Activated CD4-positive, alpha-beta T cell treated with anti-CD3 and anti-CD28 coated beads, Interleukin-2, amount 50 U/mL, for 24 hours (primary cell): ENCODE results near the gene EDN2.
A peak's percentile ranks its signal among the peaks of the same experiment; 100 is the strongest.

ENCODE experiments used
- DNase-seq, 2 donors: peaks; one replicate each; pipeline ENCODE4 v3.0.0-alpha.2; 2020; ENCODE audit warnings: low read depth in 1 of 2, low spot score in 1 of 2

The EDN2 gene

DNA sequence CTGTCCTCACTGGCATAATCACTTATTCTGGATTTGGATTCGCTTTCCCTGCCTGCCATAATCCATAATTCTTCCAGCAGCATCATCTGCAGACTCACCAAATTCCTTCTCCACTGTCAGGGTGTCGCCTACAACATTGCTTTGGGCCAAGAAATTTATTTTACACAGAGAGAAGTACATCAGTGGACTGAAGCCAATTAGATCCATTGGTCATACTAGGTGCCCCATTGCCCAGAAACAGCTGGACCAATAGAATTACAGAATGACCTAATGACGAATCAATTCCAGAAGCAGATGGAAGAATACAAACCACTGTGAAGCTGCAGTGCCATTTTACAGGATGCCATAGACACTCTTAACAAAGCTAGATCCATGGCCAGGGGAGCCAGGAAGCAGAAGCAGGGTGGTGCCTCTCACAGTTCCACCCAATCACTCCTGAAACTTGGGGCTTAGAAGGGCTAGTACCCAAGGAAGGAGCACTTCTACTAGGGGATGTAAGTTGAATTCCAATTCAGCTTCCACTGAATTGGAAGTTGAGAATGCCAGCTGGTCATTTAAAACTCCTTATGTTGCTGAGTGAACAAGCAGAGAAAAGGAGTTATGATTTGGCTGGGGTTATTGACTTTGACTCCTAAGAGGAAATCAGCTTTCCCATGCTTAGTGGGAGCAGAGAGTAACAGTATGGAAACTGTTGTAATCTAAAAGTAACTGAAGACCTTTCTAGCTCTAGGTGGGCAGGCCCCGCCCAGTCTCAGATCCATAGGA lies 44.0 kb downstream of the EDN2 start:
- no peak for DNase-seq

DNA sequence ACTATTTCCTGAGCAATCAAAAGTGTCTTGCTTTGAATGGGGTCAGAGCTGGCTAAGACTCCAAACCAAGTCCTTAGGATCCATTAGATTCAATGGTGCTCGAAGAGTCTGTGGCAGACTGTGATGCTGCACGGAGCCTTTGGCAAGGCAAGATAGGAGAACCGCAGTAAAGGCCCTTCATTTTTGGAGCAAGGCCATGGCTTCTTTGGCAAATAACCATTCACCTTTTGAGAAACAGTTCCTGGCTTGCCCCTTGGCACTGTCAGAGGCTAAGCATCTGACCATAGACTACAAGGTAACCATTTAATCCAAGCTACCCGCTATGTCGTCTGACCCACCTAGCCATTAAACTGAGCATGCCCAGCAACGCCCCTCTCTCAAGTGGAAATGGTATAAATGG lies 45.2 kb downstream of the EDN2 start:
- no peak for DNase-seq

DNA sequence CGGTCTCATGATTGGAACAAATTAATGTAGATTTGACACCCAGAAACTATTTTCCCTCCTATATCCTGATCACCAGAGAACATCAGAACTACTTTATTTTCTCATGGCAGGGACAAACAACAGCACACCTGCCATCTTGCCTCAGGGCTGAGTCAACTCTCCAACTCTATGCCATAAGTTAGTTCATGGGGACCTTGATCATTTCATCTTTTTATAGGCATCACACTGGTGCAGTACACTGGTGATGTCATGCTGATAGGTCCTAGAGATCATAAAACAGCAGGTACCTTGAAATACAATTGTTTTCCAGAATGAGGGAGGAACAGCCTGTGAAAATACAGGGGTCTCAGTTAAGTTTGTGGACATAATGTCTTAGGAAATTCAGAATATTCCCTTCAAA lies 45.8 kb downstream of the EDN2 start:
- DNase-seq = no peak

DNA sequence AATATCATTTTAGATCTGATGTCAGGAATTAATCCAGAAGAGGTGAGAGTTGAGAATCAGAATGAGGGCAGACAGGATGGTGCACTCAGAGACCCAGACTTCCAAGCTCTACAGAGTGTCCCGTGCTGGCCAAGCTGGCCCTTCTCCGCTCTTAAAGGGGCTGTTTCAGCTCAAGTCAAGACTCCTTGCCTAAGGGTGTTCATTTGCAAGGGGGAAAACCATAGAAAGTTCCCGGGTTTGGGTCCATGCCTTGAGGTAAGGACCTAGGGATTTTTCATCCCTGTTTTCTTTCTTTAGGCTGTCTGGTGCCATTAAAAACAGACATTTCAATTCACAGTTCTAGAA lies 47.5 kb downstream of the EDN2 start:
- no peak for DNase-seq

DNA sequence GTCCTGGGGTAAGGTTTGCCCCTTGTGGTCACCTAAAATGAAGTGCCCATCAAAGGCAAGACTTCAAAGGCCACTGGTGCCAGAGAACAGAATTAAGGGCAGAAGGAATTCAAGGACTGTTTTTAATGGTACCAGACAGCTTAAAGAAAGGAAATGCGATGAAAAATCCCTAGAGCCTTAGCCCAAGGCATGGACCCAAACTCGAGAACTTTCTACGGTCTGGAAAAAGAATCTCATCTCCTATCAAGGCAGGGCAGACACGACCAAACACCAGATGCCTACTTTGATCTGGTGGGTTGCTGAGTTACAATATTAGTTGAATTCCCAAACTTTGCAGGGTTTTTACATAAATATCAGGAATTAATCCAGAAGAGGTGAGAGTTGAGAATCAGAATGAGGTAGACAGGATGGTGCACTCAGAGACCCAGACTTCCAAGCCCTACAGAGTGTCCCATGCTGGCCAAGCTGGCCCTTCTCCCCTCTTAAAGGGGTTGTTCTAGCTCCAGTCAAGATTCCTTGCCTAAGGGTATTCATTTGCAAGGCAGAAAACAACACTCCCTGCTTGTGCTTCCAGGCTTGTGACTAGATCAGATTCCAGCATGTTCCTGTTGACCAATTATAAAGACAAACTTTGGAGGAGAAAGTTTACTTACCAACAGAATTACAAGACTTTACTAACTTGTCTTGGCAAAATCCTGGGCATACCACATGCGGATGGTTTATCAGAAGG lies 48.0 kb downstream of the EDN2 start:
- DNase-seq = no peak

DNA sequence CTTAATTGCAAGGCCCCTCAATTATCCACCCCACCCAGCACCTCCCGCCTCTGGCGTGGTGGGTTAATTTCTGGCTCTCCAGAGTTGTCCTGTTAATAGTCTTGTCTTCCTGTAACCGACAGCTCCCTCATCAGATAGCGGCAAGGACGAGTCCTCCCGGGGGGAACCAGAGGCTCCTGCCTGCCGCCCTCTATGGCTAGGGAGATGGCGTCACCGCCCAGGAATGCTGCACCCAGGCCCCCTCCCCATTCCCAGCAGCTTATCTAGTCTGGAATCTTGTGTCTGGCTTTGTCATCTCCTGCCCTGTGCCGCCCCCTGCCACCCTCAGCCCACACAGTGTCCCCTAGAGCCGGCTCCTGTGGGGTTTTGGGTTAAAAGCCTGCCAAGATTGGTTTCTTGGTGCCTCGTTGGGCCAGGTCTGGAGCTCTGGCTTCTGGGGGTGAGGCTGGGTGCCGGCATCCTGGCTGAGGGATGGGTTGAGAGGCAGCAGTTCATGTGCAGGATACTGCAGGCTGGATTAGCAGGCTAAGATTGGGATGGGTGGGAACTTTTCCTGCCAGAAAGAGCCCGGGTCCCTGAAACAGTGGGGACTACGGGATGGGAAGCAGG lies 48.8 kb downstream of the EDN2 start:
- no peak for DNase-seq

DNA sequence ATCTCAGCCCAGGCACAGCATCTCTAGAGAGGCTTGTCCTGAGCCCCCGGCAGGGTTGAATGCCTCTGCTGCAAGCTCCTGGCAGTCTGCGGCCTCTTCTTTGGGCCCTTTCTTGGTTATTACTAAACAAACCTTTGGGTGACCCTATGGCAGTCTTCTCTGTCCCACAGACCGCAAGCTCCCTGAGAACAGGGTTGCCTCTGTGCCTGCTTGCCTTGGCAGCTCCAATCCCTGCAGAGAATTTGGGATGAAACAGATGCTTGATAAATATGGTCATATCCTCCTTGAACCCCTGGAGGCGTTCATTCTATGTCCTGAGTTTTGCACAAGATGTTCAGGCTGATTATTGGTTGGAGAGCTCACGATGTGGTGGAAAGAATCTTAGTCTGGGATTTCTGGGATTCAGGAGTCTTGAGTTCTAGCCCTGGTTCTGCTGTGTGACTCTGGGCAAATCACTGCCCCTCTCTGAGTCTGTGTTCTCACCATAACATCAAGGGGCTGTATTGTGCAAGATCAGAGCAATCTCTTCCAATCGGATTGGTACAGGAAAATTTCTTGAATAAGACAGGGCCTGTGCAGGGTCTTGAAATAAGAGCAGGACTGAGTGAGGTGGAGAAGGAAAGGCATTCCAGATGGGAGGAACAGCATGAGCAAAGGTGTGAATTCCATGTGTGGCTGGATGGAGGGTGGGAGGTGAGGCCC lies 49.6 kb downstream of the EDN2 start:
- no peak for DNase-seq

DNA sequence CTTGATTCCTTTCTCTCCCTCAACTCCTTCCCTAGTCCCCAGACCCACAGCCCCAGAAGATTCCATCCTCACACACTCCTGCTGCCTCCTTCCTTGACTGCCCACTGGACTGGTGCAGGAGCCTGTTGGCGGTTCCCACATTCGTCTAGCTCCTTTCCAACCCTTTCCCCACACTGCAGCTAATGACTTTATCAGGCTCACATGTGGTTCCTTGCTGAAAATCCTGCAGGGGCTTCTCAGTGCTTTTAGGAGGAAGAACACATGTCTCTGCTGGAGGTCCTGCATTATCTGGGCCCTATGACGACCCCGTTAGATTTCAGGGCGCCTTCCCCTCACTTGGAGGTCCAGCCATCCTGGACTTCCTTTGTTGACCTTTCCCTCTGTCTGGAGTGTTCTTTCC lies 50.2 kb downstream of the EDN2 start:
- no peak for DNase-seq

DNA sequence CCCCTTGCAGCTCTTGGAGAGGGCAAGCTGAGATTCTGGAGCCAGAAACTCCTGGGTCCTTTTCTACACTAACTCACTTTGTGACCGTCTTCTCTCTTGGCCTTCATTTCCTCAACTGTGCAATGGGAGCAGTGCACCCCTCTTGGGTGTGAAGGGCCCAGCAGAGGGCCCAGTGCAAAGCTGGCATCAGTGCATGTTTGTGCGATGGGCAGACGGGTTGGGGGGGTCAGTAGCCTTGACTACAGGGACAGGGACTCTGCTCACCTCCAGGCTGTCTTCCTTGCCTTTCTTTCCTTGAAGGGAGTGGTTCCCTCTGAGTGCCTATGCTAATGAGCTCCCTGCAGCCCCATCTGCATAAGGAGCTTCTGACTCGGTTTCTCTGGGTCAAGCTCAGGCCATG lies 51.0 kb downstream of the EDN2 start:
- no peak for DNase-seq

DNA sequence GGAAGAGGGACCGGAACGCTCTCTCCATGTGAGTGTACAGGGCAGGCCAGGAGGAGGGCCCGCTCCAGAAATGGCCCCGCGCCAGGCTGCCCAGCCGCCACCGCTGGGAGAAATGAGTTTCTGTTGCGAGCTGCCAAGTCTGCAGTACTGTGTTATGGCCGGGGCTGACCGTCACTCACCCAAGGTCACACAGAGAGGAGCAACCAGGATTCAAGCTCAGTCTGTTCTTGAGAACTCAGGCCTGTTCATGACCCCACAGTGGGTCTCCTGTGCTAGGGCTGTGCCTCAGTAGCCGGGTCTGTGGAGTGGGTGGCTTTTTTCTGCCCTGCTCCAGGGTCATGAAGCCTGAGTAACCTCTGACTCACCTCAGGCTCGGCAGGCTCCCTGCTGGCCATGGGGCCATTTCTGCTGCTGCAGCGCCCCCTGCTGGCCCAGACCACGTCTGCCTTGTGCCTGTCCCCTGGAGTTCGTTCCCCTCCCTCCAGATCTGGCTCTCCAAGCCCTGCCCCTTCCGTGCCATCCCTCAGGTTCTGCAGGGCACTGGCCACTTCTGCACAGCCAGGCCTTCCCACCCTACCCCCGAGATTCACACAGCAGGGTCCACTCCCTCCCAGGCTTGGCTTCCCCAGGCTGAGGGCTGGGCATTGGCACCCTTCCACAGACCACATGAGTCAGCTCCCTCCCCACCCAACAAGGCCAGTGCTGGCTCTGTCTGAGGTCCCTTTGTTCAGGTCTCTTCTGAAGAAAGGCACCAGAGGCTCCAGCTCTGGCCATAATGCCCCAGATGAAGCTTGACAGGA lies 51.8 kb downstream of the EDN2 start:
- peak; percentile 38 to 45 for DNase-seq

DNA sequence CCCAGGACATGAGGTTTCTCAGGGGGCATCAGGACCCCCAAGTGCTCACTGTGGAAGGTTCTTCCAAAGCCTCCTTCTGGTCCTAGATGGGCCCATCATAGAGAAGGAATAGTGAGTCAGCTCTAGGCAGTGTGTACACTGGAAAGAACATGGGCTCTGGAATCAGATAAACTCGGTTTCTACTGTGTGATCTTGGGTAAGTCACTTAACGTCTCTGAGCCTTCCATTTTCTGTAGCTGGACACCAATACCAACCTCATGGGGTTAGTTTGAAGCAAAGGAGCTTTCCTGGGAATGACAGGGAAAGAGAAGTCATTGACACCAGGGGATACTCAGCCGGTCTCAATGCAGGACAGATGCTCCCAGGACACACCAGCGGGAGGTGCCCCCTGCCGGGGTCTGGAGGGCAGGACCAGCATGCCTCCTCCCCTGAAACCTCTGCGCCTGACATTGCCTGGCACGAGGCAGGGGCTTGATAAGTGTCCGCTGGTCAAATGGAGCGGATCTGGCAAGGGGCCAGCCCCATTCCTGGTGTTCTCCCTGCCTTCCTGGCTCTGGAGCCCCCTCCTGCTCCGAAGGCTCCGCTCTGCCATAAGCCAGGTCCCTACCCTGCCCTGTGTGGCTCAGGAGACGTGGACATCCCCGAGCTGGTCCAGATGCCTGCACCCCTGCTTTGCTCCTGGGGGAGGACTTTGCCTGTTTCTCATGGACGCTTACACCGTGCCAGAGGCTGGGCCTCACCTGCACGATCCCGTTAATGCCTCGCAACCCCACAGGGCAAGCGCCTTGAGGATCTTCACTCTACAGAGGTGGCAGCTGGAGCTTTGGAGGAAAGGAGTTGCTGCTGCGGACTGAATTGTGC lies 52.8 kb downstream of the EDN2 start:
- no peak for DNase-seq

DNA sequence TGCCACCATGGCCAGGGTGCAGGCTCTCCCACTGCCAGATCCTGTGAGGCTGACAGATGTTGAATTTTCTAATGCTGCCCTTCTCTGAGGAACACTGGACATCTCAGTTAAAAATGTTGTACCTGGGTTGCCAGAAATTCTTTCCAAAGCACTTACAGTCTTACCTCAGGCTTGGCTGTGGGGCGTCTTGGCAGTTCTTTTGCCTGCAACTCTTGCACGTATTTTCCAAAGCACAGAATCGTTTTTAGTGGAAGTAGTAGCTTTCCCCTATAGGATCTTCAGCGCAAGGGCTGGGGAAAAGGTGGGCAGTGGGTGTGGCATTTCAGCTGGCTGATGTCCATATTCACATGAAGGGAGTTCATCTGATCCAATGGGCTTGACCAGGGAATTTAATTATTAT lies 53.9 kb downstream of the EDN2 start:
- DNase-seq = no peak

DNA sequence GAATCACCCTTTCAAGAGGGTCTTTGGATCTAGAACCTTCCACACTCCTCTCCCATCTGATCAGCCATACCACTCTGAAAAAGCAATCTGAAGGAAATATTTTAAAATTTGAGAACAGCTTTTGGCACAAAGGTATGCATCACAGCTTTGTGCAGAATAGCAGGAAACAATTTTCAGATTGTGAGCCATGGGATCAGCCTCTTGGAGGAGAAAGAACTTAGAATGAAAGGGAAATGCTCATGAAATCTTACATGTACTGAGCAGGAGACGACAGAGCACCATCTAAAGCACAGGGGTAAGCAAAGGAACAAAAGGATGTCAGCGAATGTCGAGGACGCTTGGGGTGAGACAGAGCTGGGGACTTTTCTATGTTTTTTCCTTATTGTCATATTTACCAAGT lies 54.4 kb downstream of the EDN2 start:
- no peak for DNase-seq

DNA sequence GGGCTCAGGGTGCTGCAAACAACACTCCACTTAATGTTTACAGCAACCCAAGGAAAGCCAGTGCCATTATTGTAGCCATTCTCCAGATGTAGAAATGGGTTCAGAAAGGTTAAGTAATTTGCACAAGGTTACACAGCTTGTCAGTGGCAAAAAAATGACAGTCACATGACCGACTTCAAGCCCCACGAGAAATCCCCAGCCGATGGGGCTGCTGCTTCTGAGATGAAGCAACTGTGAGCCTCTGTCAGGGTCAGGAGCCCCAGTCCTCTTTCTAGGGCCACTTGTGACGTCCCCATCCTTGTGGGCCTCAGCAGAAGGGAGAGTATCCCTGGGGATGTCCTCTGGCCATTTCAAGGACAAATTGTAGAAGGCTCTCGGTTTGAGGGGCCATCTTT lies 54.8 kb downstream of the EDN2 start:
- DNase-seq = no peak
